ENCODE measurements around the gene GSTP1. TPM values are rescaled to one million over a fixed set of nuclear protein-coding genes. Genes with fewer than 3 reads are reported as not detected.

GSTP1 gene
- total RNA-seq, 1 experiment from 2014 or later, result 893 TPM

- TF ChIP-seq YY1 (IDR thresholded peaks at IDR 0.05; ENCODE audit: extremely low read depth, insufficient replicate concordance, low read depth, low read length) (no peak), POLR2A (IDR thresholded peaks at IDR 0.05; ENCODE audit: borderline replicate concordance, extremely low read depth, insufficient read depth, insufficient read length) (no peak), JUND (IDR thresholded peaks at IDR 0.05) (no peak), SIN3A (IDR thresholded peaks at IDR 0.05; ENCODE audit: low read depth) (no peak), POLR2AphosphoS5 (IDR thresholded peaks at IDR 0.05; ENCODE audit: low read depth, low read length) (no peak), EGR1 (IDR thresholded peaks at IDR 0.05; ENCODE audit: low read depth) (no peak), FOSL1 (IDR thresholded peaks at IDR 0.05; ENCODE audit: low read depth) (no peak), ZNF274 (IDR thresholded peaks at IDR 0.05; ENCODE audit: low read depth, low read length) (no peak), REST (IDR thresholded peaks at IDR 0.05; ENCODE audit: low read depth) (no peak)
- TF ChIP-seq, protein P1, sequence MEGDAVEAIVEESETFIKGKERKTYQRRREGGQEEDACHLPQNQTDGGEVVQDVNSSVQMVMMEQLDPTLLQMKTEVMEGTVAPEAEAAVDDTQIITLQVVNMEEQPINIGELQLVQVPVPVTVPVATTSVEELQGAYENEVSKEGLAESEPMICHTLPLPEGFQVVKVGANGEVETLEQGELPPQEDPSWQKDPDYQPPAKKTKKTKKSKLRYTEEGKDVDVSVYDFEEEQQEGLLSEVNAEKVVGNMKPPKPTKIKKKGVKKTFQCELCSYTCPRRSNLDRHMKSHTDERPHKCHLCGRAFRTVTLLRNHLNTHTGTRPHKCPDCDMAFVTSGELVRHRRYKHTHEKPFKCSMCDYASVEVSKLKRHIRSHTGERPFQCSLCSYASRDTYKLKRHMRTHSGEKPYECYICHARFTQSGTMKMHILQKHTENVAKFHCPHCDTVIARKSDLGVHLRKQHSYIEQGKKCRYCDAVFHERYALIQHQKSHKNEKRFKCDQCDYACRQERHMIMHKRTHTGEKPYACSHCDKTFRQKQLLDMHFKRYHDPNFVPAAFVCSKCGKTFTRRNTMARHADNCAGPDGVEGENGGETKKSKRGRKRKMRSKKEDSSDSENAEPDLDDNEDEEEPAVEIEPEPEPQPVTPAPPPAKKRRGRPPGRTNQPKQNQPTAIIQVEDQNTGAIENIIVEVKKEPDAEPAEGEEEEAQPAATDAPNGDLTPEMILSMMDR (IDR thresholded peaks at IDR 0.05 in 2 of 3, conservative IDR thresholded peaks at IDR 0.05 in 1 of 3; ENCODE audit: borderline replicate concordance in 1 of 3, insufficient read depth in 1 of 3, low read depth in 2 of 3, low read length in 2 of 3), result no peak
- TF ChIP-seq, protein P2, sequence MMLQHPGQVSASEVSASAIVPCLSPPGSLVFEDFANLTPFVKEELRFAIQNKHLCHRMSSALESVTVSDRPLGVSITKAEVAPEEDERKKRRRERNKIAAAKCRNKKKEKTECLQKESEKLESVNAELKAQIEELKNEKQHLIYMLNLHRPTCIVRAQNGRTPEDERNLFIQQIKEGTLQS (IDR thresholded peaks at IDR 0.05), result no peak
- Histone ChIP-seq H2AFZ (ENCODE audit: low read depth, low read length, poor library complexity, severe bottlenecking) (no peak overlapping the region), H4K20me1 (ENCODE audit: insufficient read depth) (no peaks in the 10 kb centered on the region), H3K27me3 (ENCODE audit: insufficient read depth, low read length) (peaks cover 4% of the 10 kb centered on the region; the same call in 1 of the 2 replicates), H3K9me3 (ENCODE audit: control insufficient read depth in 1 of 2, insufficient read depth in 1 of 2, low read depth in 1 of 2, low read length in 2 of 2) (no peaks in the 10 kb centered on the region), H3K36me3 (ENCODE audit: control insufficient read depth in 1 of 2, insufficient read depth in 2 of 2, low read length in 2 of 2) (no peaks in the 10 kb centered on the region), H3K27ac (ENCODE audit: low read depth, low read length) (no peak overlapping the region), H3K4me2 (ENCODE audit: low read length) (no peak overlapping the region), H3K9me2 (ENCODE audit: insufficient read depth) (no peaks in the 10 kb centered on the region), H3K4me1 (ENCODE audit: control insufficient read depth in 1 of 2, insufficient read depth in 2 of 2, low read length in 2 of 2) (peaks cover 6 to 16% of the 10 kb centered on the region in 2 experiments), H3K9ac (ENCODE audit: low read length) (no peak overlapping the region), H3K4me3 (replicated peaks in 1 of 2; ENCODE audit: low read depth in 1 of 2, low read length in 2 of 2) (no peak overlapping the region), H3K79me2 (ENCODE audit: insufficient read depth, low read length) (no peaks in the 10 kb centered on the region)
- BruUV-seq (replicated peaks), result no TSS peak
- ChIA-PET CTCF (no interaction called here), POLR2A (no interaction called here), RAD21 (ENCODE audit: low non-redundant PET in 1 of 2, low total read pairs in 2 of 2, uncharacterized antibody in 2 of 2, unreplicated experiment in 2 of 2) (no interaction called here)
- DNase-seq (ENCODE audit: low read depth, low spot score) (no peak), ATAC-seq (no peak)
- intact Hi-C loops (cut with micrococcal nuclease), result no loop called here
Measured at GRCh38 chr11:67558084-67558772, 25.4 kb upstream of the GSTP1 start.

All from HCT116 (cell line).